Fibroblast of lung (primary cell): ENCODE results near the gene SLC12A4.

Experiments
- CTCF ChIP-seq, 2 donors: IDR thresholded peaks in 1 of 2; conservative IDR thresholded peaks in 1 of 2; 1 replicate in 1 of 2; 2 replicates in 1 of 2; pipeline ENCODE4 v1.5.1; 2011 to 2012; ENCODE audit warnings: low read length in 2 of 2, control low read depth in 1 of 2, inconsistent platforms in 1 of 2, low read depth in 1 of 2, mild to moderate bottlenecking in 1 of 2
- EZH2 ChIP-seq: IDR thresholded peaks from 2 replicates; pipeline ENCODE4 v1.5.1; 2012; ENCODE audit warnings: low read length, control low read depth, mild to moderate bottlenecking; ENCODE audit errors: missing control alignments

- TF ChIP-seq CTCF (conservative IDR thresholded peaks at IDR 0.05 in 1 of 2, IDR thresholded peaks at IDR 0.05 in 1 of 2; ENCODE audit: low read depth in 1 of 2, low read length in 2 of 2) (no peak), EZH2 (no peak)
Measured at GRCh38 chr16:67963292-67963661, 5.2 kb downstream of the SLC12A4 start.
